Stimulated activated naive CD8-positive, alpha-beta T cell treated with anti-CD3 and anti-CD28 coated beads, Interleukin-15, Interleukin-2, amounts not matched to agents 100 ng/mL and 50 ng/mL, for 24 hours (primary cell): ENCODE results near the gene UQCRFS1.
"Not testable (repeated sequence)": the region's sequence is repeated elsewhere in the genome, so short reads cannot be mapped to it uniquely, and the experiment has no call there.

Source experiments
- H3K27ac Mint-ChIP-seq: one replicate; pipeline ENCODE4 v1.8.0; 2021; ENCODE audit warnings: mild to moderate bottlenecking, mixed read lengths
- H3K27me3 Mint-ChIP-seq: one replicate; pipeline ENCODE4 v1.8.0; 2021; ENCODE audit warnings: mixed read lengths
- H3K36me3 Mint-ChIP-seq: one replicate; pipeline ENCODE4 v1.8.0; 2021; ENCODE audit warnings: low read depth, mixed read lengths
- H3K4me1 Mint-ChIP-seq: one replicate; pipeline ENCODE4 v1.8.0; 2021; ENCODE audit warnings: low read depth, mixed read lengths
- H3K4me3 Mint-ChIP-seq: one replicate; pipeline ENCODE4 v1.8.0; 2021; ENCODE audit warnings: mild to moderate bottlenecking, mixed read lengths
- H3K9me3 Mint-ChIP-seq: one replicate; pipeline ENCODE4 v1.8.0; 2021; ENCODE audit warnings: mixed read lengths

UQCRFS1 gene

GRCh38 chr19:29212648-29213573 lies at the start of gene UQCRFS1:
UQCRFS1 (minus strand) TSS chr19:29213151; CDS start chr19:29213118, 33 bp downstream.
- Mint-ChIP-seq H3K27ac (peak within 1 kb of the TSS; percentile 96), H3K36me3 (peaks cover 35% of the 10 kb centered on the region), H3K27me3 (peaks cover 10% of the 10 kb centered on the region), H3K4me1 (peaks cover 50% of the 10 kb centered on the region), H3K9me3 (peaks cover 4% of the 10 kb centered on the region), H3K4me3 (peak within 1 kb of the TSS; percentile 96)

DNA sequence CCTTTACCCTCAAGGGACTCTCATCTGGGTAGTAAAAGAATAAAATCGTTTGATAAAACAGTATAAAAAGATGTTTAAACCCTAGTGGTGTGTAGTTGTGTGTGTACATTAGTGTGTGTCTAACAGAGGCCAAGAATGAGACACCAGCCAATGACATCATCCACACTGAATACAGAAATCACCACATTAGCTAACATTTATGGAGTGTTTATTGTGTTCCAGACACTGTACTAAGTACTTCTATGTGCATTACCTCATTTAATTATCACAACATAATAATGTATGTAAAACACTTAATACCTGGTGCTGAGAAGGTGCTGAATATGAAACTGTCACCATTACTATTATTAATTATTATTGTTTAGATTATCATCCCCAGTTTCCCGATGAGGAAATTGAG lies 49.1 kb upstream of the UQCRFS1 start:
- H3K27ac Mint-ChIP-seq: no peak overlapping the region
- no peaks in the 10 kb centered on the region for H3K36me3 Mint-ChIP-seq
- H3K27me3 Mint-ChIP-seq: peaks cover 12% of the 10 kb centered on the region
- no peaks in the 10 kb centered on the region for H3K9me3 Mint-ChIP-seq
- H3K4me1 Mint-ChIP-seq: no peaks in the 10 kb centered on the region
- no peak overlapping the region for H3K4me3 Mint-ChIP-seq

DNA sequence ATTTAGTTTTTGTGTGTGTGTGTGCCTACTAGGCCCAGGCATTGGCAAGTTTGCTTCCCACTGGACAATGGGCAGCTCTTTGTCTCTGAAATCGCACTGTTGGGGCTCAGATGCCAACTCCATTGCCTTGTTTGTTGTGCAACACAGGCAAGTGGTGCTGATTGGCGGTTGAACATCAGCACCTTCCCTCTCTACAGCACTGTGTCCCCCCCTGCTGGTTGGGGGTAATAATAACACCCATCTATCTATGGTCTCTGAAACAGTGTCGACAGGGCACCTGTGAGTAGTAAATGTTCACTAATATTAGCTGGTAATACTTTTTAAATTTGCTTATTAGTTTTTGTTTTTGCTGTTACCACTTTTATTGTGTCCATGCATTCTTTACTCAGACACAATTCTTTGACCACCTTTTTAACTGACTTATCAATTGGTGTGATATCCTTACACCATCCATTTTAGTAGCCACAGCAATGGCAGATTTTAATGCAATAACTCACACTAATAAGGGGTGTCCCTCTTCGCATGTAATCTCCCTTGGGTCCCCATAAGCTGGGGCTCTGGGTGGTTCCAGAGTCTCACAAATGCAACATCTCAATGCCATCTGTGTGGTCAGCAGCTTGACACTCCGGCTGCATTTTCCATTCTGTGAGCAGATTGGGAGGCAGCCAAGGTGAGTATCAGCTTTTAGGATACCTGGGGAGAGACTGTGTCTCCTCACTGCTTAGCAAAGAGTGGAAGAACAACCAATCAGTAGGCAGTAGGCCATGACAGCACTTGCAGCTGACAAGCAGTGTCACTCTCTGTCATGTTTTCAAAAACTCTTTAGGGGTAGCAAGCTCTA lies 47.7 kb upstream of the UQCRFS1 start:
- Mint-ChIP-seq H3K4me3 (no peak overlapping the region), H3K4me1 (no peaks in the 10 kb centered on the region), H3K27me3 (peaks cover 6% of the 10 kb centered on the region)

DNA sequence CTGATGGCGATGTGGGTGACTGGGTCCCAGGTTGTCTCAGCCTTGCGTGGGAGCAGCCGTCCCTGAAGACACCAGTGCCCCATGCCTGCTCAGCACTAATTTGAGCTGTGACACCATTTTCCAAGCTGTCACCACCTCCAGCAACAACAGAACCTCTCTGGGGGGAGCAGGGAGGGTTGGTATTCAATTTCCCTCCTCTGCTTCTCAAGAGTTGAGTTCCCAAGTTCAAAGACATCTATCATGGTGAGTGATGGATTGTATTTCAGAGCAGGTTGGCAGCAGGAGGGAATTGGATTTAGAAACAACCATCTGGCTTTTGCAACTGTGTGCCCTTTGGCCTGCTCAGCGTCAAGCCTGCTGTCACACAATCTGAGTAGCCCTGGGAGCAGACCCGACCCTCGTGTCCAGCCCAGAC lies 46.9 kb upstream of the UQCRFS1 start:
- H3K4me3 Mint-ChIP-seq: no peak overlapping the region
- no peak overlapping the region for H3K27ac Mint-ChIP-seq
- no peaks in the 10 kb centered on the region for H3K36me3 Mint-ChIP-seq
- no peaks in the 10 kb centered on the region for H3K9me3 Mint-ChIP-seq
- H3K27me3 Mint-ChIP-seq: peaks cover 4% of the 10 kb centered on the region
- H3K4me1 Mint-ChIP-seq: no peaks in the 10 kb centered on the region

More for the DNA sequence above, 47.7 kb upstream of the UQCRFS1 start:
- no peaks in the 10 kb centered on the region for H3K36me3 Mint-ChIP-seq
- no peaks in the 10 kb centered on the region for H3K9me3 Mint-ChIP-seq
- H3K27ac Mint-ChIP-seq: no peak overlapping the region

- Mint-ChIP-seq H3K4me3 (no peak overlapping the region), H3K4me1 (no peaks in the 10 kb centered on the region), H3K36me3 (no peaks in the 10 kb centered on the region), H3K9me3 (no peaks in the 10 kb centered on the region), H3K27ac (no peak overlapping the region), H3K27me3 (peaks cover 11% of the 10 kb centered on the region)
These were observed 46.2 kb upstream of the UQCRFS1 start for GRCh38 chr19:29259153-29259552.

GRCh38 chr19:29256516-29256915 lies 43.6 kb upstream of the UQCRFS1 start:
- H3K27me3 Mint-ChIP-seq: peaks cover 32% of the 10 kb centered on the region
- no peak overlapping the region for H3K4me3 Mint-ChIP-seq
- no peaks in the 10 kb centered on the region for H3K9me3 Mint-ChIP-seq
- H3K36me3 Mint-ChIP-seq: no peaks in the 10 kb centered on the region
- H3K27ac Mint-ChIP-seq: no peak overlapping the region
- no peaks in the 10 kb centered on the region for H3K4me1 Mint-ChIP-seq

- no peaks in the 10 kb centered on the region for H3K9me3 Mint-ChIP-seq
- no peaks in the 10 kb centered on the region for H3K36me3 Mint-ChIP-seq
- no peak overlapping the region for H3K4me3 Mint-ChIP-seq
- peaks cover 36% of the 10 kb centered on the region for H3K27me3 Mint-ChIP-seq
- H3K4me1 Mint-ChIP-seq: no peaks in the 10 kb centered on the region
- H3K27ac Mint-ChIP-seq: no peak overlapping the region
These were observed 43.0 kb upstream of the UQCRFS1 start for GRCh38 chr19:29255912-29256311.

DNA sequence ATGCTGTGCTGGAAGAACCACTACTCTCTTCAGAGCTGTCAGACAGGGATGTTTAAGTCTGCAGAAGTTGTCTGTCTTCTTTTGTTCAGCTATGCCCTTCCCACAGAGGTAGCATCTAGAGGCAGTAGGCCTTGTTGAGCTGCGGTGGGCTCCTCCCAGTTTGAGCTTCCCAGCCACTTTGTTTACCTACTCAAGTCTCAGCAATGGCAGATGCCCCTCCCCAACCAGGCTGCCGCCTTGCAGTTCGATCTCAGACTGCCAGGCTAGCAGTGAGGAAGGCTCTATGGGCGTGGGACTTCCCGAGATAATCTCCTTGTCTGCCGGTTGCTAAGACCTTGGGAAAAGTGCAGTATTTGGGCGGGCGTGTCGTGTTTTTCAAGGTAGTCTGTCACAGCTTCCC lies 42.1 kb upstream of the UQCRFS1 start:
- peaks cover 40% of the 10 kb centered on the region for H3K27me3 Mint-ChIP-seq
- H3K9me3 Mint-ChIP-seq: no peaks in the 10 kb centered on the region
- no peak overlapping the region for H3K4me3 Mint-ChIP-seq
- H3K36me3 Mint-ChIP-seq: no peaks in the 10 kb centered on the region
- H3K4me1 Mint-ChIP-seq: no peaks in the 10 kb centered on the region
- H3K27ac Mint-ChIP-seq: no peak overlapping the region

- not testable (repeated sequence) for H3K27ac Mint-ChIP-seq, H3K4me1 Mint-ChIP-seq, H3K36me3 Mint-ChIP-seq, H3K9me3 Mint-ChIP-seq, H3K4me3 Mint-ChIP-seq
- peaks cover 48% of the 10 kb centered on the region for H3K27me3 Mint-ChIP-seq
These were observed 36.8 kb upstream of the UQCRFS1 start for GRCh38 chr19:29249798-29250197.

GRCh38 chr19:29248332-29248844 lies 35.4 kb upstream of the UQCRFS1 start:
- Mint-ChIP-seq H3K36me3 (no peaks in the 10 kb centered on the region), H3K27ac (no peak overlapping the region)

GRCh38 chr19:29247872-29248271 lies 34.9 kb upstream of the UQCRFS1 start:
- Mint-ChIP-seq H3K27me3 (peaks cover 34% of the 10 kb centered on the region), H3K9me3 (no peaks in the 10 kb centered on the region), H3K36me3 (no peaks in the 10 kb centered on the region), H3K4me1 (no peaks in the 10 kb centered on the region), H3K4me3 (no peak overlapping the region), H3K27ac (no peak overlapping the region)

More at GRCh38 chr19:29248332-29248844, 35.4 kb upstream of the UQCRFS1 start:
- Mint-ChIP-seq H3K9me3 (no peaks in the 10 kb centered on the region), H3K4me1 (no peaks in the 10 kb centered on the region), H3K4me3 (no peak overlapping the region), H3K27me3 (peaks cover 39% of the 10 kb centered on the region)

DNA sequence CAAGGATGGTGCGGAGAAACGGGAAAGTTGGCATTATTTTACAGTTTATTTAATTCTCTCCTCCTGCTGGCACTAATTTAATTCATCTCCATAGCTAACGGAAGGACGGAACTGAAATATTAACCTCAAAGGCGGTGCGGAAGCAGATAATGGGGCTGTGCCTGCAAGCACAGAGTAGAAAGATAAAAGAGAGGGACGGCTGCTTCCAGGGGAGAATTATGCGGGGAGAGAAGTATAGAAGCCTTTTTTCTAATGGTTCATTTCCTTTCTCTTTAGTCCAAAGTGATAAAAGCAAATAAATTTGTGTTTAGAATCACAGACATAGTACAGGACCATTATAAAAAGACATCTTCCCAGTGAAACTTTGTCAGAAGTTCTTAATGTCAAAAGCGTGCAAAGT lies 34.5 kb upstream of the UQCRFS1 start:
- H3K9me3 Mint-ChIP-seq: no peaks in the 10 kb centered on the region
- H3K36me3 Mint-ChIP-seq: no peaks in the 10 kb centered on the region
- H3K4me3 Mint-ChIP-seq: no peak overlapping the region
- no peak overlapping the region for H3K27ac Mint-ChIP-seq
- peaks cover 30% of the 10 kb centered on the region for H3K27me3 Mint-ChIP-seq
- no peaks in the 10 kb centered on the region for H3K4me1 Mint-ChIP-seq

GRCh38 chr19:29247051-29247450 lies 34.1 kb upstream of the UQCRFS1 start:
- Mint-ChIP-seq H3K9me3 (no peaks in the 10 kb centered on the region), H3K4me1 (no peaks in the 10 kb centered on the region), H3K27me3 (peaks cover 26% of the 10 kb centered on the region), H3K36me3 (no peaks in the 10 kb centered on the region), H3K27ac (no peak overlapping the region), H3K4me3 (no peak overlapping the region)

DNA sequence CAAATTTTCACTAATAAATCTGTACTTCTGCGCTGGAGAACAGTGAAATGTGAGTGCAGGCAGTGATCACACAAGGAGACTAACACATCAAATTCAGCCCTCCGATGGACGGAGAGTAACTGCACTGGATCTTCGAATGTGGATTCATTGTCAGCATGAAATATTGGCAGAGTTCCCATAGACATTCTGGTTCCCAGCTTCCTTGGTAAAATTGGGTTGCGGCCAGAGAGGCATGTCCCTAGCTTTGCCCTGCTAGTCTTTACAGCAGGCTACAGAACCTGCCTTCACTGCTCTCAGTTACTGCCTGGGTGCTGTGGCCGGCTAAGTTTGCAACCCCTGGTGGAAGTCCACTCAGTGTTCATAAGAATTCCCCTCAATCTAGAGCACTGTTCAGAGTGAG lies 32.3 kb upstream of the UQCRFS1 start:
- Mint-ChIP-seq H3K4me3 (no peak overlapping the region), H3K27ac (no peak overlapping the region), H3K36me3 (no peaks in the 10 kb centered on the region), H3K4me1 (no peaks in the 10 kb centered on the region), H3K27me3 (peaks cover 27% of the 10 kb centered on the region), H3K9me3 (no peaks in the 10 kb centered on the region)

DNA sequence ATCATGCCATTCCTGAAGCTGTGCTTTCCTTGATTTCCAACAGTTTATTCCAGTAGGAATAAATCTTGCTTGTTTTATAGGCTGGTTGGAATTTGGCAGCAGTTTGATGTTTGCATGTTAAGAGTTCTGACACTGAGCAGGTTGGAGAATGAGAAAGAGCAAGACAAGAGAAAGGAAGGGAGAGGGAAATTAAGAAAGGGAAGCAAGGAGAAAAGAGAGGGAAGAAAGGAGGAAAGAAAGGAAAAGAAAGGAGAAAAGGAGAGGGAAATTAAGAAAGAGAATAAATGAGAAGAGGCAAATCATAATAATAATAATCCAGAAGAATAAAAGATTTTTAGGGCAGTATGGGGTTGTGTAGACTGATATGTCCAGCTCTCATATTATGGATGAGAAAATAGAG lies 28.4 kb upstream of the UQCRFS1 start:
- no peaks in the 10 kb centered on the region for H3K9me3 Mint-ChIP-seq
- no peak overlapping the region for H3K27ac Mint-ChIP-seq
- H3K4me3 Mint-ChIP-seq: no peak overlapping the region
- H3K4me1 Mint-ChIP-seq: no peaks in the 10 kb centered on the region
- peaks cover 16% of the 10 kb centered on the region for H3K27me3 Mint-ChIP-seq
- no peaks in the 10 kb centered on the region for H3K36me3 Mint-ChIP-seq
